ENCODE results near the gene LHFPL2.

- no peak for TF ChIP-seq TARDBP (IDR thresholded peaks at IDR 0.05)
- no peak for TF ChIP-seq BHLHE40 (IDR thresholded peaks at IDR 0.05; ENCODE audit: borderline replicate concordance)
- TF ChIP-seq PKNOX1 (IDR thresholded peaks at IDR 0.05) = no peak
- TF ChIP-seq FOXM1 (IDR thresholded peaks at IDR 0.05; ENCODE audit: borderline replicate concordance) = no peak
- no peak for TF ChIP-seq ARNT (IDR thresholded peaks at IDR 0.05)
- TF ChIP-seq ELF4 (IDR thresholded peaks at IDR 0.05) = no peak
- TF ChIP-seq ZNF384 (IDR thresholded peaks at IDR 0.05) = no peak
- no peak for TF ChIP-seq SUZ12 (IDR thresholded peaks at IDR 0.05)
- TF ChIP-seq FOXK2 (IDR thresholded peaks at IDR 0.05) = no peak
Observed at GRCh38 chr5:78549043-78549442, 99.5 kb downstream of the LHFPL2 start.
